Fibroblast of the aortic adventitia (primary cell): ENCODE results near the gene RHBDL2. TPM values are rescaled to one million over a fixed set of nuclear protein-coding genes. Genes with fewer than 3 reads are reported as not detected.
"Not testable (repeated sequence)": the region's sequence is repeated elsewhere in the genome, so short reads cannot be mapped to it uniquely, and the experiment has no call there.

Experiments used
- DNase-seq: peaks from one replicate; pipeline ENCODE4 v3.0.0-alpha.2; 2010; ENCODE audit warnings: low read depth
- H3K4me3 ChIP-seq: 2 replicates; pipeline ENCODE4 v1.5.1; 2011; ENCODE audit warnings: low read depth, mild to moderate bottlenecking, control low read depth, low read length, moderate library complexity
- total RNA-seq: library from RNA; depleted of rRNA; stranded (reverse); fragments of >200 nt; gene quantifications from 2 replicates; pipeline ENCODE4 v1.2.3, GENCODE V29; 2012; ENCODE audit warnings: low replicate concordance
- TF ChIP-seq, protein P1 (sequence below): IDR thresholded peaks from 2 replicates; pipeline ENCODE4 v1.5.1; 2011; ENCODE audit warnings: mild to moderate bottlenecking, low read length, control low read depth, inconsistent platforms; ENCODE audit not compliant: insufficient read depth

RHBDL2 gene, protein sequence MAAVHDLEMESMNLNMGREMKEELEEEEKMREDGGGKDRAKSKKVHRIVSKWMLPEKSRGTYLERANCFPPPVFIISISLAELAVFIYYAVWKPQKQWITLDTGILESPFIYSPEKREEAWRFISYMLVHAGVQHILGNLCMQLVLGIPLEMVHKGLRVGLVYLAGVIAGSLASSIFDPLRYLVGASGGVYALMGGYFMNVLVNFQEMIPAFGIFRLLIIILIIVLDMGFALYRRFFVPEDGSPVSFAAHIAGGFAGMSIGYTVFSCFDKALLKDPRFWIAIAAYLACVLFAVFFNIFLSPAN
- total RNA-seq: 0.81 TPM in 1 of 2 replicates, not detected in the other

DNA sequence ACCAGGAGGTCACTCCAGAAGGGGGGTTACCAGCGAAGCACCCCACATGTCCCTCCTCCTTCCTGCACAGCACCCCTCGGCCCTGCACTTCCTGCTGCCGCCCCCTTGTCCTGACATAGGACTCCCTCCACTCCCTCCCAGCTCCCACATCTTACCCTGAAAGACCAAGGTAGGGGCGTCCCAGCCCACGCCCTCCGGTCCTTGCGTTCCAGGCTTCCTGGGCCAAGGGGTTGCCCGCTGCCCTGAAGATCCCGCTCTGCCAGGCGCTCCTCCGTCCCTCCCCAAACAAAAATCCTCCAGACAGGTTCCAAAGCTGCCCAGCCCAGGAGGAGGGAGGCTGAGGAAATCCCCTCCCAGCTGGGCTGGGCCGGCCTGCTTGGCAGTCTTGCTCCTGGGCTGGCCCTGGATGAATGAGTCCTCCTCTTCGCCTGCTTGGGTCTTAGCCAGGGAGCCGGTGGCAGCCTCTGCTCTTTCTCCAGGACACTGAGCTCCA lies at the start of gene RHBDL2:
Gene RHBDL2, minus strand, starts transcription at position 304 of the 493 bp plus-strand sequence. CDS start 22,618 bp downstream, outside the sequence.
- peak within 1 kb of the TSS; percentile 67 for H3K4me3 ChIP-seq
- DNase-seq: peak; percentile 66
- TF ChIP-seq, protein P1, sequence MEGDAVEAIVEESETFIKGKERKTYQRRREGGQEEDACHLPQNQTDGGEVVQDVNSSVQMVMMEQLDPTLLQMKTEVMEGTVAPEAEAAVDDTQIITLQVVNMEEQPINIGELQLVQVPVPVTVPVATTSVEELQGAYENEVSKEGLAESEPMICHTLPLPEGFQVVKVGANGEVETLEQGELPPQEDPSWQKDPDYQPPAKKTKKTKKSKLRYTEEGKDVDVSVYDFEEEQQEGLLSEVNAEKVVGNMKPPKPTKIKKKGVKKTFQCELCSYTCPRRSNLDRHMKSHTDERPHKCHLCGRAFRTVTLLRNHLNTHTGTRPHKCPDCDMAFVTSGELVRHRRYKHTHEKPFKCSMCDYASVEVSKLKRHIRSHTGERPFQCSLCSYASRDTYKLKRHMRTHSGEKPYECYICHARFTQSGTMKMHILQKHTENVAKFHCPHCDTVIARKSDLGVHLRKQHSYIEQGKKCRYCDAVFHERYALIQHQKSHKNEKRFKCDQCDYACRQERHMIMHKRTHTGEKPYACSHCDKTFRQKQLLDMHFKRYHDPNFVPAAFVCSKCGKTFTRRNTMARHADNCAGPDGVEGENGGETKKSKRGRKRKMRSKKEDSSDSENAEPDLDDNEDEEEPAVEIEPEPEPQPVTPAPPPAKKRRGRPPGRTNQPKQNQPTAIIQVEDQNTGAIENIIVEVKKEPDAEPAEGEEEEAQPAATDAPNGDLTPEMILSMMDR: no peak

DNA sequence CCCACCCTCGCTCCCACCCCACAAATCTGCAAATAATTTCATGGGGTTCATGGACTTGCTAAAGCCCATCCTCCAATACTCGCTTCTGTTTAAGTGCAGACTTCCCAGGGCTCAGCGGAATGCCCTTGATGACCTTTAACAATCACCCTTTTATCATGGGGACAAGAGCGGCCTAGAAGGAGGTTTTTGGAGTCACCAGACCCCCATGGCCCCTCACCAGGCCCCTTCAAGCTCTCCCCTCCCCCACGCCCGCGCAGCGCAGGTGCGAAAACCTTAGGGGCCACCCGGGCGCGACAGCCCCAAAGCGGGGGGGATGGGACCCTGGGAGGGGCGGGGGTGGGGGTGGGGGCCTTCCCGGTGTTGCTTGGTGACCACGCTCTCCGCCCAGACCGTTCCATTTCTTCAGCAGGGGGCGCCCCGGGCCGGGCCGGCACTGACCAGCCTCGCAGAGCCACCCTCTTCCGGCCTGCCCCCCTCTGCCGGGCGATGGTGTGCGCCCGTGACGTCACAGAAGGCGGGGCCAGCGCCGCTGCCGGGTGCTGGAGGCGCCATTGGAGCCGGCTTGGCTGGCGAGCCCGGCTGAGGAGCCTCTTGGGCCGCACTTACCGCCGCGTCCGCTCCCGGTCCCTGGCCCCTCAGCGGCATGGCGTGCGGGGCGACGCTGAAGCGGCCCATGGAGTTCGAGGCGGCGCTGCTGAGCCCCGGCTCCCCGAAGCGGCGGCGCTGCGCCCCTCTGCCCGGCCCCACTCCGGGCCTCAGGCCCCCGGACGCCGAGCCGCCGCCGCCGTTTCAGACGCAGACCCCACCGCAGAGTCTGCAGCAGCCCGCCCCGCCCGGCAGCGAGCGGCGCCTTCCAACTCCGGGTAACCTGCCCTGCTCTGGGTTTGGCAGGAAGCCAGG lies 49.4 kb upstream of the RHBDL2 start, which contains the start of gene AKIRIN1:
Gene AKIRIN1, plus strand, starts transcription at position 539 of the 900 bp plus-strand sequence. Its CDS starts 105 bp downstream, at position 644.
- DNase-seq: peak; percentile 94
- TF ChIP-seq, protein P1: no peak

DNA sequence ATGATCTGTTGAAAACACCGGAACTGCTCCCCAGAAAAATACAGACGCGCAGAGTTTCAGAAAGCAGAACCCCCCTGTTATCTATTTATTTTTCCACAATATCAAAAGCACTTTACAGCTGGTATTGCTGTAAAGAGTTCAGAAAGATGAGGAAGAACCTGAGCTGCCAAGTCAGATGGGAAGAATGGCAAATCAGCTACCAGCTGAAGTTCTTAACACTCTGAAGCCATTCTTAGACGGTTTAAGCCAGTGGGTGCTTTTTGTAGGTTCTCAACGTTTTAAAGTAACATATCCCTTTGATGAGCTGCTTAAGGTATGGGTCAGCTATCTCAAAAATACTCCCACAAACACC lies 48.7 kb upstream of the RHBDL2 start:
- DNase-seq: peak; percentile 38
- TF ChIP-seq, protein P1: no peak
- H3K4me3 ChIP-seq: no peak overlapping the region

More for the DNA sequence above, 49.4 kb upstream of the RHBDL2 start, which contains the start of gene AKIRIN1:
- peak within 1 kb of the TSS; percentile 89 for H3K4me3 ChIP-seq

DNA sequence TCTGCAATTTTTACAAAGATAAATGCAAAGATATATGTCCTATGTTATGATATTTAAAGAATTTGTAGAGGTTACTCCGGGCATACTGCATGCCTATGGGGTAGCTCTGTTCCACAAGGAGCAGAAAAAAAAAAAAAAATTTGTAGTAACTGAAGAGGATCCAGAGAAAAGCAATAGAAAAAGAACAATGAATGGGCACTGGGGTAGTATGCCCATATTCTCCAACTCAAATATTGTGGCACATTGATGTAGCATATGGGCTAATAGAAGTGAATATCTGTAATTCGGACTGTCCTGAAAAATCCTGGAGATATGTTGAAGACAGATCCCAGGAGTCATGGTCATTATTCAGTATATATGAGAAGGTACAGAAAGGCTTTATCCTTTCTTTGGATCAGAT lies 48.3 kb upstream of the RHBDL2 start:
- TF ChIP-seq, protein P1: no peak
- DNase-seq: no peak
- no peak overlapping the region for H3K4me3 ChIP-seq

DNA sequence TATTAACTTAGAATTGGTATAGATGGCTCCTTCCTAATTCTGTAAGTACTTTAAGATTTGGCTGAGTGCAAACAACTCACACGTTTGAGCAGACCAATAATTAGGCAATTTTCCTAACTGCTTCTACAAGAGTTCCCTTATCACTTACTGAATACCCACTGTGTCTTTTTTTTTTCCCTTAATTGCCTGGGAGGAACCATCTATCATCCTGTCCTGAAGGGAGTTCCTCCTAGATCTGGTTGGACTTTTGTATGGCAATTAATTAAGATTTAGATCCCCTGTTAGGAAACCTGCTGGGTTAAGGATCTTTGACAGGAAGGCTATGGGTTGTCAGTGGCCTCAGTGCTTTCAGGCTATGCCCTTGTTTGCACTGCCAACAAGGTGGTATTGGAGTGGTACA lies 37.8 kb upstream of the RHBDL2 start:
- not testable (repeated sequence) for H3K4me3 ChIP-seq, DNase-seq

DNA sequence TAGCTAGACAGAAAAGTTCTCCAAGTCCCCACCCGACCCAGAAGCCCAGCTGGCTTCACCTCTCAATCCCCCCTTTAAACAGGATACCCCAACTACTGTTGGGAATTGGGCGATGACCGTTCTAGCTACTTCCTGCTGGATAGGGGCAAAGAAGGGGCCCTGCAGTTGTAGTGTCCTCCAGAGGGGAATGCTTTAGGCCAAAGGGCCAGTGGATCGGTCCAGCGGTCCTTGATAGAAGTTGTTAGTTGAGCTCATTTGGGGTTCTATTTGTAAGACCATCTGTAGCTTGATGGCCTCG lies 36.6 kb upstream of the RHBDL2 start:
- not testable (repeated sequence) for DNase-seq, H3K4me3 ChIP-seq

DNA sequence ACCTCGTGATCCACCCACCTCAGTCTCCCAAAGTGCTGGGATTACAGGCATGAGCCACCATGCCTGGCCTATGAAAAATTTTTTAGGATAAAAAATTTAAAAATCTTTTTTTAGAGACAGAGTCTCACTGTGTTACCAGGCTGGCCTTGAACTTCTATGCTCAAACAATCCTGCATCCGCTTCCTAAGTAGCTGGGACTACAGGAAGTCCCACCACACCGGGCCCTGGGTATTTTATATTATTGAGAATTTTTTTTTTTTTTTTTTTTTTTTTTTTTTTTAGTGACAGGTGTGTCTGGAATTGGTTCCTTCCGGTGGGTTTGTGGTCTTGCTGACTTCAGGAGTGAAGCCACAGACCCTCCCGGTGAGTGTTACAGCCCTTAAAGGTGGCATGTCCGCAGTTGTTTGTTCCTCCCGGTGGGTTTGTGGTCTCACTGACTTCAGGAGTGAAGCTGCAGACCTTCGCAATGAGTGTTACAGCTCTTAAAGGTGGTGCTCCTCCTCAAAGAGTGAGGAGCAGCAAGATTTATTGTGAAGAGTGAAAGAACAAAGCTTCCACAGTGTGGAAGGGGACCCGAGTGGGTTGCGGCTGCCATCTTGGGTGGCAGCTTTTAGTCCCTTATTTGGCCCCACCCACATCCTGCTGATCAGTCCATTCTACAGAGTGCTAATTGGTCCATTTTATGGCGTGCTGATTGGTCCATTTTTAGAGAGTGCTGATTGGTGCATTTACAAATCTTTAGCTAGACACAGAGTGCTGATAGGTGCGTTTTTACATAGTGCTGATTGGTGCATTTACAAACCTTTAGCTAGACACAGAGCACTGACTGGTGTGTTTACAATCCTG lies 36.0 kb upstream of the RHBDL2 start:
- DNase-seq, H3K4me3 ChIP-seq: not testable (repeated sequence)
